Stimulated activated CD8-positive, alpha-beta memory T cell treated with anti-CD3 and anti-CD28 coated beads, Interleukin-12 subunit alpha, Interleukin-12 subunit beta, amount 100 ng/mL, for 24 hours (primary cell): ENCODE data around the gene ALDH3B1.

Experiments
- DNase-seq: peaks from one replicate; pipeline ENCODE4 v3.0.0-alpha.2; 2020; ENCODE audit errors: extremely low read depth

Gene ALDH3B1

GRCh38 chr11:68031144-68031464 is 21.0 kb downstream of the ALDH3B1 start:
- DNase-seq: no peak

- DNase-seq: no peak
These were observed 21.9 kb downstream of the ALDH3B1 start for GRCh38 chr11:68032003-68032402.

GRCh38 chr11:68032997-68033707 is 23.0 kb downstream of the ALDH3B1 start:
- no peak for DNase-seq

GRCh38 chr11:68033708-68034045 is 23.6 kb downstream of the ALDH3B1 start:
- no peak for DNase-seq

GRCh38 chr11:68035266-68035876 is 25.2 kb downstream of the ALDH3B1 start:
- no peak for DNase-seq

GRCh38 chr11:68036141-68036716 is 26.1 kb downstream of the ALDH3B1 start:
- no peak for DNase-seq

GRCh38 chr11:68036717-68037239 is 26.7 kb downstream of the ALDH3B1 start:
- no peak for DNase-seq

- no peak for DNase-seq
These were observed 27.5 kb downstream of the ALDH3B1 start for GRCh38 chr11:68037411-68038225.

- DNase-seq: no peak
These were observed 28.1 kb downstream of the ALDH3B1 start for GRCh38 chr11:68038226-68038717.

- DNase-seq: peak; percentile 32
These were observed 28.8 kb downstream of the ALDH3B1 start, which contains the start of gene TCIRG1 for GRCh38 chr11:68038718-68039525. Gene TCIRG1 (plus strand): TSS chr11:68039025. CDS start chr11:68041272, 2,247 bp downstream.

- no peak for DNase-seq
These were observed 29.5 kb downstream of the ALDH3B1 start for GRCh38 chr11:68039526-68040086.

- no peak for DNase-seq
These were observed 30.2 kb downstream of the ALDH3B1 start for GRCh38 chr11:68040101-68040956.

- DNase-seq: no peak
These were observed 30.9 kb downstream of the ALDH3B1 start for GRCh38 chr11:68040957-68041591.

- DNase-seq: no peak
These were observed 31.6 kb downstream of the ALDH3B1 start for GRCh38 chr11:68041617-68042218.

- DNase-seq: no peak
These were observed 32.3 kb downstream of the ALDH3B1 start for GRCh38 chr11:68042219-68043028.

- no peak for DNase-seq
These were observed 32.9 kb downstream of the ALDH3B1 start for GRCh38 chr11:68043029-68043348.

GRCh38 chr11:68043349-68044144 is 33.4 kb downstream of the ALDH3B1 start:
- DNase-seq: no peak
